ENCODE results near the gene SVOP. TPM values are rescaled to one million over a fixed set of nuclear protein-coding genes. Genes with fewer than 3 reads are reported as not detected.
"Not testable (repeated sequence)": the region's sequence is repeated elsewhere in the genome, so short reads cannot be mapped to it uniquely, and the experiment has no call there.

SVOP gene
- total RNA-seq, 1 experiment from 2014 or later, result 0.47 TPM

- CTCF ChIA-PET; RAD21 ChIA-PET (ENCODE audit: low non-redundant PET in 1 of 2, low total read pairs in 2 of 2, uncharacterized antibody in 2 of 2, unreplicated experiment in 2 of 2); H2AFZ ChIP-seq (ENCODE audit: low read depth, low read length, poor library complexity, severe bottlenecking); H3K27me3 ChIP-seq (ENCODE audit: insufficient read depth, low read length); ATAC-seq; DNase-seq (ENCODE audit: low read depth, low spot score); H4K20me1 ChIP-seq (ENCODE audit: insufficient read depth); H3K9me2 ChIP-seq (ENCODE audit: insufficient read depth); H3K36me3 ChIP-seq (ENCODE audit: control insufficient read depth in 1 of 2, insufficient read depth in 2 of 2, low read length in 2 of 2); intact Hi-C loops (cut with micrococcal nuclease); H3K27ac ChIP-seq (ENCODE audit: low read depth, low read length); H3K9me3 ChIP-seq (ENCODE audit: control insufficient read depth in 1 of 2, insufficient read depth in 1 of 2, low read depth in 1 of 2, low read length in 2 of 2); BruUV-seq (replicated peaks); H3K4me3 ChIP-seq (replicated peaks in 1 of 2; ENCODE audit: low read depth in 1 of 2, low read length in 2 of 2): not testable (repeated sequence)
- POLR2A ChIA-PET, result interaction anchor here (0.6 kb wide), 1 partner anchor 8 kb away, joined by 4 read pairs; no protein-coding TSS in a partner anchor
- Histone ChIP-seq H3K9ac (ENCODE audit: low read length) (peak overlapping the region; percentile 69), H3K4me2 (ENCODE audit: low read length) (peak overlapping the region; percentile 75), H3K79me2 (ENCODE audit: insufficient read depth, low read length) (peaks cover 28% of the 10 kb centered on the region), H3K4me1 (ENCODE audit: control insufficient read depth in 1 of 2, insufficient read depth in 2 of 2, low read length in 2 of 2) (peaks cover 24 to 51% of the 10 kb centered on the region in 2 experiments)
Observed at GRCh38 chr12:108859141-108859922, 161.5 kb downstream of the SVOP start.

DNA sequence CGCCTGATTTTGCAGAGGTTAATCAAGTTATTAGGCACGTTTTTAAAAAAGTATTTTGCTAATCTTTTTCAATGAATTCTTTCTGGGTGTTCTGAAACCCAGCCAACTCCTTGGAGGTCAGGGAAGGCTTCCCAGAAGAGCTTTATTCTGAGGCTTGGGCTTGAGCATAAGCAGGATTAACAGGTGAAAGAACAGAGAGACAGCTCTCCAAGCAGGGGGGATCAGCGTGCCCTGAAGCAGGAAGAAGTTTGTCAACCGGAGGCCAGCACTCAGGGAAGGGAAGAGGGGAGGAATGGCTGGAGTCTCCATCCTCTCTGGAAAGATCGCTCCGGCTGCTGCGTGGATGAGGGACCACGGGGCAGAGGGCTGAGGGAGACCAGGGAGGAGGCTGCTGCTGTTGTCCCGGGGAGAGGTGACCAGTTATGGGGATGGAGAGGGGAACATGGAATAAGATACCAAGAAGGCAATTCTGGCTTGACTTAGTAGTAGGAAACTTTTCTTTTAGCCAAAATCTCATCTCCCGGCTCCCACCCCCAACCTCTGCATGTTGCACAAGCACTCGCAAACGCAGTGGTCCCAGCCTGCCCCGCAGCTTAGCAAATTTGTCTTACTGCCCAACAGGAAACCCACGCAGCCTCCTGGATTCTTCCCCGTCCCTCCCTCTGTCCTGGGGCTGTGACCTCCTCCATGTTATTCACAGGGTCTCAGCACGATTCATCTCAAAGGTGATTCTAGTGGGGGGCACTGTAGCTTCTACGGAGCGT lies 162.4 kb downstream of the SVOP start:
- POLR2A ChIA-PET, result interaction anchor here (0.6 kb wide), 1 partner anchor 8 kb away, joined by 4 read pairs; no protein-coding TSS in a partner anchor
- ATAC-seq, result no peak
- intact Hi-C loops (cut with micrococcal nuclease), result no loop called here
- Histone ChIP-seq H3K27me3 (ENCODE audit: insufficient read depth, low read length) (no peaks in the 10 kb centered on the region), H3K36me3 (ENCODE audit: control insufficient read depth in 1 of 2, insufficient read depth in 2 of 2, low read length in 2 of 2) (peaks cover 0 to 6% of the 10 kb centered on the region in 2 experiments; a peak in 1 of 4 replicates), H4K20me1 (ENCODE audit: insufficient read depth) (no peaks in the 10 kb centered on the region), H2AFZ (ENCODE audit: low read depth, low read length, poor library complexity, severe bottlenecking) (no peak overlapping the region), H3K4me3 (replicated peaks in 1 of 2; ENCODE audit: low read depth in 1 of 2, low read length in 2 of 2) (peak overlapping the region; percentile 40 to 53), H3K9me3 (ENCODE audit: control insufficient read depth in 1 of 2, insufficient read depth in 1 of 2, low read depth in 1 of 2, low read length in 2 of 2) (no peaks in the 10 kb centered on the region), H3K27ac (ENCODE audit: low read depth, low read length) (0 out of 2 replicates have a peak overlapping the region, but pooled peaks have one; percentile 8), H3K4me1 (ENCODE audit: control insufficient read depth in 1 of 2, insufficient read depth in 2 of 2, low read length in 2 of 2) (peaks cover 33 to 59% of the 10 kb centered on the region in 2 experiments), H3K4me2 (ENCODE audit: low read length) (peak overlapping the region; percentile 75), H3K9me2 (ENCODE audit: insufficient read depth) (no peaks in the 10 kb centered on the region), H3K79me2 (ENCODE audit: insufficient read depth, low read length) (peaks cover 36% of the 10 kb centered on the region), H3K9ac (ENCODE audit: low read length) (peak overlapping the region; percentile 69)
- RAD21 ChIA-PET (ENCODE audit: low non-redundant PET in 1 of 2, low total read pairs in 2 of 2, uncharacterized antibody in 2 of 2, unreplicated experiment in 2 of 2), result no interaction called here
- TF ChIP-seq ZFX (IDR thresholded peaks at IDR 0.05) (no peak), FOSL1 (IDR thresholded peaks at IDR 0.05; ENCODE audit: low read depth) (no peak), JUND (IDR thresholded peaks at IDR 0.05) (no peak), CEBPB (IDR thresholded peaks at IDR 0.05; ENCODE audit: low read depth) (no peak), EZH2 (IDR thresholded peaks at IDR 0.05) (no peak), SP1 (IDR thresholded peaks at IDR 0.05; ENCODE audit: low read depth) (no peak)
- TF ChIP-seq, protein P1, sequence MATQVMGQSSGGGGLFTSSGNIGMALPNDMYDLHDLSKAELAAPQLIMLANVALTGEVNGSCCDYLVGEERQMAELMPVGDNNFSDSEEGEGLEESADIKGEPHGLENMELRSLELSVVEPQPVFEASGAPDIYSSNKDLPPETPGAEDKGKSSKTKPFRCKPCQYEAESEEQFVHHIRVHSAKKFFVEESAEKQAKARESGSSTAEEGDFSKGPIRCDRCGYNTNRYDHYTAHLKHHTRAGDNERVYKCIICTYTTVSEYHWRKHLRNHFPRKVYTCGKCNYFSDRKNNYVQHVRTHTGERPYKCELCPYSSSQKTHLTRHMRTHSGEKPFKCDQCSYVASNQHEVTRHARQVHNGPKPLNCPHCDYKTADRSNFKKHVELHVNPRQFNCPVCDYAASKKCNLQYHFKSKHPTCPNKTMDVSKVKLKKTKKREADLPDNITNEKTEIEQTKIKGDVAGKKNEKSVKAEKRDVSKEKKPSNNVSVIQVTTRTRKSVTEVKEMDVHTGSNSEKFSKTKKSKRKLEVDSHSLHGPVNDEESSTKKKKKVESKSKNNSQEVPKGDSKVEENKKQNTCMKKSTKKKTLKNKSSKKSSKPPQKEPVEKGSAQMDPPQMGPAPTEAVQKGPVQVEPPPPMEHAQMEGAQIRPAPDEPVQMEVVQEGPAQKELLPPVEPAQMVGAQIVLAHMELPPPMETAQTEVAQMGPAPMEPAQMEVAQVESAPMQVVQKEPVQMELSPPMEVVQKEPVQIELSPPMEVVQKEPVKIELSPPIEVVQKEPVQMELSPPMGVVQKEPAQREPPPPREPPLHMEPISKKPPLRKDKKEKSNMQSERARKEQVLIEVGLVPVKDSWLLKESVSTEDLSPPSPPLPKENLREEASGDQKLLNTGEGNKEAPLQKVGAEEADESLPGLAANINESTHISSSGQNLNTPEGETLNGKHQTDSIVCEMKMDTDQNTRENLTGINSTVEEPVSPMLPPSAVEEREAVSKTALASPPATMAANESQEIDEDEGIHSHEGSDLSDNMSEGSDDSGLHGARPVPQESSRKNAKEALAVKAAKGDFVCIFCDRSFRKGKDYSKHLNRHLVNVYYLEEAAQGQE (IDR thresholded peaks at IDR 0.05; ENCODE audit: low read depth), result no peak
- DNase-seq (ENCODE audit: low read depth, low spot score), result no peak
- CTCF ChIA-PET, result interaction anchor here (1.2 kb wide), 1 partner anchor 92 kb away, joined by 4 read pairs; no protein-coding TSS in a partner anchor
- TSS peak; percentile 80 for BruUV-seq (replicated peaks)

Measured in HCT116 (cell line).